Activated CD8-positive, alpha-beta T cell treated with anti-CD3 and anti-CD28 coated beads for 36 hours (primary cell): ENCODE data around the gene SDHB. TPM values are rescaled to one million over a fixed set of nuclear protein-coding genes. Genes with fewer than 3 reads are reported as not detected.

Experiments
- ATAC-seq: fragments of 200-7000 bp; cut with Tn5 transposase; one replicate; pipeline ENCODE4 v1.10.0; 2021; ENCODE audit warnings: mild to moderate bottlenecking, moderate library complexity
- CTCF ChIA-PET: fragments of 350-600 bp; sonication (Branson Sonifier 250); formaldehyde crosslinking; loops from one replicate; lab custom pipeline; 2021; ENCODE audit warnings: antibody characterized with exemption; lab: Charles Lee
- POLR2A ChIA-PET: fragments of 350-600 bp; sonication (Branson Sonifier 250); formaldehyde crosslinking; loops from one replicate; lab custom pipeline; 2021; ENCODE audit warnings: antibody characterized with exemption; lab: Charles Lee
- DNase-seq: peaks from one replicate; pipeline ENCODE4 v3.0.0-alpha.2; 2020
- H3K27ac Mint-ChIP-seq: one replicate; pipeline ENCODE4 v1.8.0; 2021; ENCODE audit warnings: mild to moderate bottlenecking, mixed read lengths
- H3K27me3 Mint-ChIP-seq: one replicate; pipeline ENCODE4 v1.8.0; 2021; ENCODE audit warnings: mixed read lengths
- H3K36me3 Mint-ChIP-seq: one replicate; pipeline ENCODE4 v1.8.0; 2021; ENCODE audit warnings: low read depth, mixed read lengths
- H3K4me1 Mint-ChIP-seq: one replicate; pipeline ENCODE4 v1.8.0; 2021; ENCODE audit warnings: low read depth, mixed read lengths
- H3K4me3 Mint-ChIP-seq: one replicate; pipeline ENCODE4 v1.8.0; 2021; ENCODE audit warnings: mild to moderate bottlenecking, moderate library complexity, mixed read lengths
- H3K9me3 Mint-ChIP-seq: one replicate; pipeline ENCODE4 v1.8.0; 2021; ENCODE audit warnings: mixed read lengths
- intact Hi-C: fragments of 100-400 bp; cut with micrococcal nuclease; formaldehyde crosslinking; loops from one replicate; pipeline ENCODE4 v1.10.0; 2022
- total RNA-seq, 2 experiments: library from RNA; stranded (reverse); gene quantifications; one replicate each; pipeline ENCODE4 v1.2.3, GENCODE V29; 2021
- TF ChIP-seq, protein P1 (sequence below): fragments of 200-600 bp; IDR thresholded peaks from one replicate; pipeline ENCODE4 v1.8.0; 2022; ENCODE audit warnings: antibody characterized with exemption, mild to moderate bottlenecking

The SDHB gene
- total RNA-seq, 2 experiments from 2014 or later, result 135 to 148 TPM

DNA sequence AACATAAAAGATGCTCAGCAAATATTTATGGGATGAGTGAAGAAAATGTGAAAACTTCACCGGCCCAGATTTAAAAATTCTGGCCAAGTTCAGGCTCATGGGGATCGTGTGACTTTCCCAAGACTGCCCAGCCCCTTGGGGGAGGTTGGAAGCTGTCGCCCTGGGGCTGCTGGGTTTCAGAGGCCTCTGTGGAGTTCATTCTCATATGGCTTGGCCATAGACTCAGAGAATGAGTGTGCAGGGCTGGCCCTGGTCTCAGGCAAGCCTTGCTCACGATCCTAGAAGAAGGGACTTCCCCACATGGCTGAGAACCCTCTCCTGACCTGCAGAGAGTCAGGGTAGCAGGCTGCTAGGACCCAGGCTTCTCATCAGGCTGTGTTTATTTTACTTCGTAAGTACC, 40.8 kb upstream of the SDHB start:
- ChIA-PET POLR2A (no interaction called here), CTCF (no interaction called here)
- no peaks in the 10 kb centered on the region for H3K9me3 Mint-ChIP-seq
- TF ChIP-seq, protein P1, sequence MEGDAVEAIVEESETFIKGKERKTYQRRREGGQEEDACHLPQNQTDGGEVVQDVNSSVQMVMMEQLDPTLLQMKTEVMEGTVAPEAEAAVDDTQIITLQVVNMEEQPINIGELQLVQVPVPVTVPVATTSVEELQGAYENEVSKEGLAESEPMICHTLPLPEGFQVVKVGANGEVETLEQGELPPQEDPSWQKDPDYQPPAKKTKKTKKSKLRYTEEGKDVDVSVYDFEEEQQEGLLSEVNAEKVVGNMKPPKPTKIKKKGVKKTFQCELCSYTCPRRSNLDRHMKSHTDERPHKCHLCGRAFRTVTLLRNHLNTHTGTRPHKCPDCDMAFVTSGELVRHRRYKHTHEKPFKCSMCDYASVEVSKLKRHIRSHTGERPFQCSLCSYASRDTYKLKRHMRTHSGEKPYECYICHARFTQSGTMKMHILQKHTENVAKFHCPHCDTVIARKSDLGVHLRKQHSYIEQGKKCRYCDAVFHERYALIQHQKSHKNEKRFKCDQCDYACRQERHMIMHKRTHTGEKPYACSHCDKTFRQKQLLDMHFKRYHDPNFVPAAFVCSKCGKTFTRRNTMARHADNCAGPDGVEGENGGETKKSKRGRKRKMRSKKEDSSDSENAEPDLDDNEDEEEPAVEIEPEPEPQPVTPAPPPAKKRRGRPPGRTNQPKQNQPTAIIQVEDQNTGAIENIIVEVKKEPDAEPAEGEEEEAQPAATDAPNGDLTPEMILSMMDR, result no peak
- intact Hi-C loops, result no loop called here
- DNase-seq (no peak), ATAC-seq (no peak)
- H3K4me1 Mint-ChIP-seq, result no peaks in the 10 kb centered on the region
- no peaks in the 10 kb centered on the region for H3K27me3 Mint-ChIP-seq
- H3K36me3 Mint-ChIP-seq, result no peaks in the 10 kb centered on the region
- no peak overlapping the region for H3K4me3 Mint-ChIP-seq
- no peak overlapping the region for H3K27ac Mint-ChIP-seq

DNA sequence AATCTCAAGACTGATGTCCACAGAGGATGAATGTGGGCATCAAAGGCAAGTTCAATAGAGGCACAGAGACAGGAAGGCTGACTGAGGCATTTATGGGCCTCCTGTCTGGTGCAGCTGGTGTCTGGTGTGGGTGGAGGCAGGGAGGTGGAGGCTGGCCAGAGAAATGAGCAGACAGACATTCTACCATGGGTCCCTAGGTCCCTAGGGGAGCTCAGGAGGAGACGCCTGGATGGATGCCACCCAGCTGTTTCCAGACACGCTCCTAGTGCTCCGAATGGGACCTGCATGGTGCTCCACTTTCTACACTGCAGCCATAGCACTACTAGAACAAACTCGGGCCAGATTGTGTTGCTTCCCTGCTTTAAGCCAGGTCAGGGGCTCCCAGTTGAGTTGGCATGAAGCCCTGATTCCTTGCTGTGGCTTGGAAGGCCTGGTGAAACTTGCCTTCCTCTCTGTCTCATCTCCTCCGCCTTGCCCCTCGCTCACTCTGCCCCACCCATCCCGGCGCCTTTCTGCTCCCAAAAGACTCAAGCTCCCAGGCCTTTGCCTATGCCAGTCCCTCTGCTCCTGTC, 40.1 kb upstream of the SDHB start:
- CTCF ChIA-PET, result no interaction called here
- DNase-seq (no peak), ATAC-seq (no peak)
- intact Hi-C loops, result no loop called here
- Mint-ChIP-seq H3K4me3 (no peak overlapping the region), H3K27ac (no peak overlapping the region), H3K9me3 (no peaks in the 10 kb centered on the region), H3K4me1 (no peaks in the 10 kb centered on the region), H3K36me3 (no peaks in the 10 kb centered on the region), H3K27me3 (no peaks in the 10 kb centered on the region)
- POLR2A ChIA-PET, result no interaction called here
- TF ChIP-seq, protein P1, result no peak

DNA sequence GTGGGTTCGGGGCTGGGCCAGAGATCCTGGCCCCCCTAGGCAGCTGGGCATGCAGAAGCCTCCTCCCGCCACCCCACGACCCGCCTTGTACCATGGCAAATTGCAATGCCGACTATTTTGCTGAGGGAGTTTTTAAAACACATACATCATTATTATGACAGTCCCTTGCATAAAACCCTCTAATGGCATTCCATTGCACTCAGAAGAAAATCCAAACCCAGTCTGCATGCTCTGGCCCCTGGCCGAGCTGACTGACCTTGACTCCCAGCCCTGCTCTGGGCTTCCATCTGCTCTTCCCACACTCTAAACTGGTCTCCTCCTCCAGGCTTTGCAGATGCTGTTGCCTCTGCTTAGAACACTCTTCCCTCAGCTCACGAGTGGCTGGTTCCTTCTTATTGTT, 37.4 kb upstream of the SDHB start:
- Mint-ChIP-seq H3K9me3 (no peaks in the 10 kb centered on the region), H3K27ac (no peak overlapping the region), H3K4me3 (no peak overlapping the region), H3K4me1 (no peaks in the 10 kb centered on the region), H3K36me3 (no peaks in the 10 kb centered on the region), H3K27me3 (no peaks in the 10 kb centered on the region)
- POLR2A ChIA-PET, result no interaction called here
- ATAC-seq, result no peak
- TF ChIP-seq, protein P1, result no peak
- intact Hi-C loops, result no loop called here
- no peak for DNase-seq
- CTCF ChIA-PET, result no interaction called here

- ChIA-PET CTCF (no interaction called here), POLR2A (no interaction called here)
- Mint-ChIP-seq H3K4me3 (no peak overlapping the region), H3K27ac (no peak overlapping the region), H3K9me3 (no peaks in the 10 kb centered on the region), H3K27me3 (no peaks in the 10 kb centered on the region), H3K4me1 (no peaks in the 10 kb centered on the region), H3K36me3 (no peaks in the 10 kb centered on the region)
- no peak for DNase-seq
- TF ChIP-seq, protein P1, result no peak
- intact Hi-C loops, result no loop called here
- no peak for ATAC-seq
Observed at GRCh38 chr1:17089506-17089905, 35.7 kb upstream of the SDHB start.

- ATAC-seq (no peak), DNase-seq (no peak)
- H3K9me3 Mint-ChIP-seq, result no peaks in the 10 kb centered on the region
- no peaks in the 10 kb centered on the region for H3K4me1 Mint-ChIP-seq
- H3K36me3 Mint-ChIP-seq, result no peaks in the 10 kb centered on the region
- intact Hi-C loops, result no loop called here
- ChIA-PET CTCF (no interaction called here), POLR2A (no interaction called here)
- H3K27ac Mint-ChIP-seq, result no peak overlapping the region
- H3K27me3 Mint-ChIP-seq, result no peaks in the 10 kb centered on the region
- H3K4me3 Mint-ChIP-seq, result no peak overlapping the region
- TF ChIP-seq, protein P1, result no peak
Observed at GRCh38 chr1:17086751-17087150, 32.9 kb upstream of the SDHB start.
